ENCODE measurements around the gene ADAMTS9.

ADAMTS9 gene

DNA sequence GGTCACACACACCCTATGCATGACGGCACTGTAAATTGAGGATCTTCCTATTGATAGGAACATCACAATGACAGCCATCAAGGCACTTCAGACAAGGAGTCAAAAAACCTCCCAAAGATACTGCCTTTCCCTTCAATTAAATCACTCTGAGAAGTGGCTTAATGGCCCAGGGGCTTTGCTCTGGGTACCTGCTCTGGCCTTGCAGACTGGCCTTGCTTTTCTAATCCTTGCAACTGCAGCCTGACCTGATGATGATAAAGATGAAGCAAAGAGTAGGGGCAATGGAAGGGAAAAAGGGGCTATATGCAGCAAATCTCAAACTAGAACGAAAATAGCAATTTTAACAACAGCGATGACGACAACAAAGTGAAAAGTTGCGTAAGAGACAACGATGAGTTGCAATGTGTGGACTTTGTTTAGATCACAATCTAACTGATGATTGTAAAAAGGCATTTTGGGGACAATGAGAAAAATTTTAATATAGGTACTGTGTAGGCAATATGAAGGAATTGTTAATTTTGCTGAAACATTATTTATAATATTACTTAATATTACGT lies 14.6 kb downstream of the ADAMTS9 start:
- H3K4me3 ChIP-seq (ENCODE audit: low read depth, low read length): no peak overlapping the region
- DNase-seq (ENCODE audit: low read depth, low spot score): no peak
- ChIA-PET POLR2A (no interaction called here), CTCF (no interaction called here)
- TF ChIP-seq, protein P1, sequence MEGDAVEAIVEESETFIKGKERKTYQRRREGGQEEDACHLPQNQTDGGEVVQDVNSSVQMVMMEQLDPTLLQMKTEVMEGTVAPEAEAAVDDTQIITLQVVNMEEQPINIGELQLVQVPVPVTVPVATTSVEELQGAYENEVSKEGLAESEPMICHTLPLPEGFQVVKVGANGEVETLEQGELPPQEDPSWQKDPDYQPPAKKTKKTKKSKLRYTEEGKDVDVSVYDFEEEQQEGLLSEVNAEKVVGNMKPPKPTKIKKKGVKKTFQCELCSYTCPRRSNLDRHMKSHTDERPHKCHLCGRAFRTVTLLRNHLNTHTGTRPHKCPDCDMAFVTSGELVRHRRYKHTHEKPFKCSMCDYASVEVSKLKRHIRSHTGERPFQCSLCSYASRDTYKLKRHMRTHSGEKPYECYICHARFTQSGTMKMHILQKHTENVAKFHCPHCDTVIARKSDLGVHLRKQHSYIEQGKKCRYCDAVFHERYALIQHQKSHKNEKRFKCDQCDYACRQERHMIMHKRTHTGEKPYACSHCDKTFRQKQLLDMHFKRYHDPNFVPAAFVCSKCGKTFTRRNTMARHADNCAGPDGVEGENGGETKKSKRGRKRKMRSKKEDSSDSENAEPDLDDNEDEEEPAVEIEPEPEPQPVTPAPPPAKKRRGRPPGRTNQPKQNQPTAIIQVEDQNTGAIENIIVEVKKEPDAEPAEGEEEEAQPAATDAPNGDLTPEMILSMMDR (IDR thresholded peaks at IDR 0.05; ENCODE audit: insufficient read depth, low read length, missing control alignments): no peak

DNA sequence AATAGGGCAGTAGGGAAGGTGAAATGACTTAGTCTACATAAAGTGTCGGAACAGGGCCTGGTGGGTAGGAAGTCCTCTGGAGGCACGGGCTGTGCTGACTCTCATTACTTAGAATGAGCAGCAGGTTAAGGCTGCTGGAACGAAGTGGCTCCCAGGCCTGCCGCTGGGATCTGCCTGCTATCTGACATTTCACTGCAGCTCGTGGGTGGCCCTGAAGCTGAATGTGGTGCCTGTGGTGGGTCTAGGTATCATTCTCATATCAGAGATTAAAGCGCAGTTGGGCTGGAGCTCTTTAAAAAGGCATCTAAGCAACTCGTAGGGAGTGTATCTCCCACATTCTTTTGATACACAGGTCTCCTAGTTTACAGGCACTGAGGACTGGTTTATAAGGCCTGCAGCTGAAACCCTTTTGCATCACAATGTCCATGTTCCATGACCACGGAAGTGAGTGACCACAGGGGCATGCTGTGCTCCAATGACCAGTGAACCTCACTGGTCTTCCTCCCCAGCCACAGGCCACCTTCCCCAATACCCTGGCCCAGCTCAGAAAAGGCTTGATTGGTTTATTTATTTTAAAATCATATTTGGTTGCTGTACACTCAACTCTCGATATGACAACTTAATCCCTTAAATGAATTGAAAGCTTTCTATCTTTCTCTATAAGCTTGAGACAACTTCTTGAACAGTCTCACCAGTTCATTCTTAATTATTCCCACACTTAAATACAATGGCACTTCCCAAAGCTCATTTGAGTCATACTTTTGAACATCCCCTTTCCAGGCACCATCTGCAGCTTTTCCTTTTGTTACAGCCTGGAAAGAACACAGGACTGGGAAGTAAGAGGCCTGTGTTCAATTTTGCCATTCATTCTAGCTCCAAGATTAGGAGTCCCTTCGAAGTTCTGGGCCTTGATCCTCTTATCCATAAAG lies 19.0 kb downstream of the ADAMTS9 start:
- POLR2A ChIA-PET: no interaction called here
- no peak for DNase-seq (ENCODE audit: low read depth, low spot score)
- no peak overlapping the region for H3K4me3 ChIP-seq (ENCODE audit: low read depth, low read length)
- CTCF ChIA-PET: no interaction called here
- TF ChIP-seq, protein P1 (IDR thresholded peaks at IDR 0.05; ENCODE audit: insufficient read depth, low read length, missing control alignments): no peak

DNA sequence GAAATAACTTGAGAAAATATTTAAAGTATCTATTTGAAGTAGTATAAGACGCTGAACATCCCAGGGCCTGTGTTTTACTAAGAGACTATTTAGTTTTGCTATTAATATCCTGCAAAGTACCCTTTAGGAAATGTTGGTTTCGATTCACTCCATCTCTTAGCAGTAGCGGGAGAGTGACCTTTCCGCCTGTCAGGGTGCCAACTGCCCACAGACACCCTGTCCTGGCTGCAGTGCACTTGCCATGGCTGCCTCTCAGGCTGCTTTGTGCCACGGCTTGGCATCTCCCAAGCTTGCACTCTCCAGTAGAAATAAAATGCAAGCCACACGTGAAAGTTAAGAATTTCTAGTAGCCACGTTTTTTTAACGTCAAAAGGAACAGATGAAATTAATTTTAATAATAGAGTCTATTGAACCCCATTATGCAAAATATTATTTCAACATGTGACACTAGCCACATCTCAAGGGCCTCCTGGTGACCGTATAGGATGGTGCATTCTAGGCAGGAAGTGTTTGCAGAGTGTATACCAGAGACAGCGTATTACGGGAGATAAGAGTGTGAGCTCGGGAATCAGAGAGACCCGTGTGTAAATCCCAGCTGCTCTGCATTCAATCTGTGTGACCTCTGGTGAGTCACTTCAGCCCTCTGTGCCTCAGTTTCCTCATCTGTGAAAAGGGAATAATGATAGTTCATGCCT lies 19.8 kb downstream of the ADAMTS9 start:
- no peak for DNase-seq (ENCODE audit: low read depth, low spot score)
- TF ChIP-seq, protein P1 (IDR thresholded peaks at IDR 0.05; ENCODE audit: insufficient read depth, low read length, missing control alignments): no peak
- ChIA-PET CTCF (no interaction called here), POLR2A (no interaction called here)
- no peak overlapping the region for H3K4me3 ChIP-seq (ENCODE audit: low read depth, low read length)

DNA sequence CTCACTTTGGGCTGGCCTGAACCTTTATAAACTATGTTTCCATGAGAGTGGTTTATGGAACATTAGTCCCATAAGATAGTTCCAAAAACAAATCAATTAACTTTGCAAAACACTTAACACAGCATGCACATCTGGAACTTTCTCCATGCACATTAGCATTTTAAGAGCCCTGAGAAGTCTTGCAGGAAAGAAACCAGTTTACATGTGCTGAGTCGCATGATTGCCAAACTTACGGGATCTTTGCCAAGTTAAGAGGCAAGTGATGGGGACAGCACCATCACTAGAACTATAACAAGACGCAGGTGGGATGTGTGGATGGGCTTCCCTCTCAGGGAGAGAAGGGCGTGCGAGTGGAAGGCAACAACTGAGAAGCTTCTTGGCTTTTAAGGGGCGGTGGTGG lies 20.7 kb downstream of the ADAMTS9 start:
- no peak for DNase-seq (ENCODE audit: low read depth, low spot score)
- ChIA-PET POLR2A (no interaction called here), CTCF (no interaction called here)
- H3K4me3 ChIP-seq (ENCODE audit: low read depth, low read length): no peak overlapping the region
- TF ChIP-seq, protein P1 (IDR thresholded peaks at IDR 0.05; ENCODE audit: insufficient read depth, low read length, missing control alignments): no peak

DNA sequence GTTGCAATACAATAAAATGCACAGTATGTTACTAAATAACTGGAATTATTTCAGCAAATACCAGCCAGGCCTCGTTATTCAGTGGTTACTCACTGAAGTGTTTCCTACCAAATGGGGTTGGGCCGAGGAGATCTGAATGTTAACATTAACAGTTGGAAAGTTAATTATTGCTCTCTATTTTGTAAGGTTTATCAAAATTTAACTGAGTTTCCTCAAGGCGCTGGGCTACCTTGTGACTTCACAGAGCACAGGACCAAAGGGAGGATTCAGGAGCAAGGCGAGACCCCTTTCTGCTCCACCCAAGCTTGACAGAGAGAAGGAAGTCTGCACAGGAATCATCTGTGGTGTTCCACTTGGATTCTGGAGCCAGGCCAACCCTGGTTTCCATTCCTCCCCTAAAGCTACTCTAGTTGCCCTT lies 21.6 kb downstream of the ADAMTS9 start:
- TF ChIP-seq, protein P1 (IDR thresholded peaks at IDR 0.05; ENCODE audit: insufficient read depth, low read length, missing control alignments): no peak
- no peak overlapping the region for H3K4me3 ChIP-seq (ENCODE audit: low read depth, low read length)
- ChIA-PET CTCF (no interaction called here), POLR2A (no interaction called here)
- no peak for DNase-seq (ENCODE audit: low read depth, low spot score)

GRCh38 chr3:64664397-64664796 lies 23.4 kb downstream of the ADAMTS9 start:
- ChIA-PET POLR2A (no interaction called here), CTCF (no interaction called here)
- TF ChIP-seq, protein P1 (IDR thresholded peaks at IDR 0.05; ENCODE audit: insufficient read depth, low read length, missing control alignments): no peak
- no peak for DNase-seq (ENCODE audit: low read depth, low spot score)
- no peak overlapping the region for H3K4me3 ChIP-seq (ENCODE audit: low read depth, low read length)

All from AG04449 (cell line).